ENCODE measurements around the gene DCAF4.

- TF ChIP-seq, protein P1, sequence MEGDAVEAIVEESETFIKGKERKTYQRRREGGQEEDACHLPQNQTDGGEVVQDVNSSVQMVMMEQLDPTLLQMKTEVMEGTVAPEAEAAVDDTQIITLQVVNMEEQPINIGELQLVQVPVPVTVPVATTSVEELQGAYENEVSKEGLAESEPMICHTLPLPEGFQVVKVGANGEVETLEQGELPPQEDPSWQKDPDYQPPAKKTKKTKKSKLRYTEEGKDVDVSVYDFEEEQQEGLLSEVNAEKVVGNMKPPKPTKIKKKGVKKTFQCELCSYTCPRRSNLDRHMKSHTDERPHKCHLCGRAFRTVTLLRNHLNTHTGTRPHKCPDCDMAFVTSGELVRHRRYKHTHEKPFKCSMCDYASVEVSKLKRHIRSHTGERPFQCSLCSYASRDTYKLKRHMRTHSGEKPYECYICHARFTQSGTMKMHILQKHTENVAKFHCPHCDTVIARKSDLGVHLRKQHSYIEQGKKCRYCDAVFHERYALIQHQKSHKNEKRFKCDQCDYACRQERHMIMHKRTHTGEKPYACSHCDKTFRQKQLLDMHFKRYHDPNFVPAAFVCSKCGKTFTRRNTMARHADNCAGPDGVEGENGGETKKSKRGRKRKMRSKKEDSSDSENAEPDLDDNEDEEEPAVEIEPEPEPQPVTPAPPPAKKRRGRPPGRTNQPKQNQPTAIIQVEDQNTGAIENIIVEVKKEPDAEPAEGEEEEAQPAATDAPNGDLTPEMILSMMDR (IDR thresholded peaks at IDR 0.05; ENCODE audit: low read depth, low read length) = no peak
- TF ChIP-seq POLR2A (IDR thresholded peaks at IDR 0.05; ENCODE audit: extremely low read depth, insufficient read length) (no peak), MYC (IDR thresholded peaks at IDR 0.05; ENCODE audit: low read depth, low read length) (no peak)
Measured at GRCh38 chr14:72892879-72893635, 33.2 kb upstream of the DCAF4 start.

Measured in NB4 (cell line).